Smooth muscle cell (in vitro differentiated cells): Measurements from ENCODE around the gene GABARAPL2. TPM values are rescaled to one million over a fixed set of nuclear protein-coding genes. Genes with fewer than 3 reads are reported as not detected.

ENCODE experiments used
- DNase-seq: peaks from one replicate; lab custom pipeline; 2025; ENCODE audit not compliant: unreplicated experiment; lab: John Stamatoyannopoulos, UW
- H2AFZ ChIP-seq: fragments of 200-600 bp; sonication (generic); 2 replicates; pipeline ENCODE4 v1.6.0; 2016; ENCODE audit warnings: antibody characterized with exemption, low read depth, mild to moderate bottlenecking
- H3F3A ChIP-seq: fragments of 200-600 bp; sonication (generic); 2 replicates; pipeline ENCODE4 v1.6.0; 2017; ENCODE audit warnings: antibody characterized with exemption, low read depth
- H3K27ac ChIP-seq: fragments of 200-600 bp; sonication (generic); 2 replicates; pipeline ENCODE4 v1.5.1; 2016; ENCODE audit warnings: low read depth, mild to moderate bottlenecking
- H3K27me3 ChIP-seq: fragments of 200-600 bp; sonication (generic); 2 replicates; pipeline ENCODE4 v1.6.1; 2016; ENCODE audit warnings: low read depth, mild to moderate bottlenecking
- H3K36me3 ChIP-seq: fragments of 200-600 bp; sonication (generic); 2 replicates; pipeline ENCODE4 v1.5.1; 2016; ENCODE audit warnings: low read depth
- H3K4me1 ChIP-seq: fragments of 200-600 bp; sonication (generic); 2 replicates; pipeline ENCODE4 v1.5.1; 2016; ENCODE audit warnings: low read depth
- H3K4me2 ChIP-seq: fragments of 200-600 bp; sonication (generic); 2 replicates; pipeline ENCODE4 v1.6.0; 2016; ENCODE audit warnings: mild to moderate bottlenecking
- H3K4me3 ChIP-seq: fragments of 200-600 bp; sonication (generic); 2 replicates; pipeline ENCODE4 v1.5.1; 2016; ENCODE audit warnings: mild to moderate bottlenecking
- H3K79me2 ChIP-seq: fragments of 200-600 bp; sonication (generic); 2 replicates; pipeline ENCODE4 v1.6.0; 2016; ENCODE audit warnings: low read depth, mild to moderate bottlenecking
- H3K9ac ChIP-seq: fragments of 200-600 bp; sonication (generic); 2 replicates; pipeline ENCODE4 v1.6.0; 2016; ENCODE audit warnings: low read depth
- H3K9me3 ChIP-seq: fragments of 200-600 bp; sonication (generic); replicated peaks from 2 replicates; pipeline ENCODE4 v1.5.1; 2016; ENCODE audit warnings: low read depth
- H4K20me1 ChIP-seq: fragments of 200-600 bp; sonication (generic); 2 replicates; pipeline ENCODE4 v1.6.0; 2016; ENCODE audit warnings: low read depth
- CTCF ChIP-seq: fragments of 200-600 bp; sonication (generic); IDR thresholded peaks from 2 replicates; pipeline ENCODE4 v1.5.1; 2017; ENCODE audit warnings: borderline replicate concordance, mild to moderate bottlenecking, antibody characterized with exemption; ENCODE audit not compliant: insufficient read depth, poor library complexity, severe bottlenecking
- WGBS: methylation state at CpG from one replicate; pipeline ENCODE4 v1.1.7; 2016; ENCODE audit warnings: low lambda C conversion rate; 5-methylcytosine and 5-hydroxymethylcytosine counted together
- polyA plus RNA-seq: library from polyadenylated mRNA; unstranded; fragments of >200 nt; fragmentation: Nextera tagmentation; extraction: Ambion mirVana; gene quantifications from 2 replicates; pipeline ENCODE4 v1.2.1, GENCODE V29; 2016
- total RNA-seq: library from RNA; depleted of rRNA; stranded (reverse); fragments of >200 nt; gene quantifications from 2 replicates; pipeline ENCODE4 v1.2.3, GENCODE V29; 2014

Gene GABARAPL2
- total and polyA plus RNA-seq, 2 experiments from 2014 or later, result 90.6 to 189 TPM

- Histone ChIP-seq H3K36me3 (peaks cover 21% of the 10 kb centered on the region), H3K4me3 (no peak overlapping the region), H3K27ac (no peak overlapping the region), H3F3A (no peaks in the 10 kb centered on the region), H3K9ac (no peak overlapping the region), H3K9me3 (no peaks in the 10 kb centered on the region), H2AFZ (no peak overlapping the region), H3K27me3 (no peaks in the 10 kb centered on the region), H4K20me1 (peaks cover 59% of the 10 kb centered on the region), H3K4me1 (no peaks in the 10 kb centered on the region), H3K79me2 (no peaks in the 10 kb centered on the region), H3K4me2 (no peak overlapping the region)
- DNase-seq, result no peak
- 80% methylated on average over 3 of the region's 3 CpGs for WGBS
- no peak for TF ChIP-seq CTCF
These were observed 9.8 kb downstream of the GABARAPL2 start for GRCh38 chr16:75575958-75576357.

GRCh38 chr16:75576384-75576811, 10.2 kb downstream of the GABARAPL2 start:
- no peaks in the 10 kb centered on the region for H3F3A ChIP-seq
- H3K36me3 ChIP-seq, result peaks cover 21% of the 10 kb centered on the region
- no peak overlapping the region for H3K4me2 ChIP-seq
- no peaks in the 10 kb centered on the region for H3K9me3 ChIP-seq
- H3K9ac ChIP-seq, result no peak overlapping the region
- 85% methylated on average over 3 of the region's 3 CpGs for WGBS
- no peak overlapping the region for H3K4me3 ChIP-seq
- H3K27ac ChIP-seq, result no peak overlapping the region
- peaks cover 54% of the 10 kb centered on the region for H4K20me1 ChIP-seq
- H3K4me1 ChIP-seq, result no peaks in the 10 kb centered on the region
- no peak for TF ChIP-seq CTCF
- H2AFZ ChIP-seq, result no peak overlapping the region
- no peaks in the 10 kb centered on the region for H3K27me3 ChIP-seq
- no peak for DNase-seq
- no peaks in the 10 kb centered on the region for H3K79me2 ChIP-seq

- H3K9ac ChIP-seq, result no peak overlapping the region
- no peak overlapping the region for H3K4me2 ChIP-seq
- no peaks in the 10 kb centered on the region for H3K4me1 ChIP-seq
- no peaks in the 10 kb centered on the region for H3K79me2 ChIP-seq
- H4K20me1 ChIP-seq, result peaks cover 36% of the 10 kb centered on the region
- peaks cover 21% of the 10 kb centered on the region for H3K36me3 ChIP-seq
- 97% methylated on average over 7 of the region's 7 CpGs for WGBS
- H3K9me3 ChIP-seq, result no peaks in the 10 kb centered on the region
- no peaks in the 10 kb centered on the region for H3F3A ChIP-seq
- no peak for DNase-seq
- no peak overlapping the region for H2AFZ ChIP-seq
- H3K27me3 ChIP-seq, result no peaks in the 10 kb centered on the region
- H3K4me3 ChIP-seq, result no peak overlapping the region
- H3K27ac ChIP-seq, result no peak overlapping the region
- no peak for TF ChIP-seq CTCF
These were observed 12.0 kb downstream of the GABARAPL2 start for GRCh38 chr16:75578212-75578611.

- Histone ChIP-seq H3K36me3 (peaks cover 21% of the 10 kb centered on the region), H3F3A (no peaks in the 10 kb centered on the region), H3K4me2 (no peak overlapping the region)
These were observed 12.5 kb downstream of the GABARAPL2 start for GRCh38 chr16:75578725-75579124.

More at GRCh38 chr16:75578725-75579124, 12.5 kb downstream of the GABARAPL2 start:
- Histone ChIP-seq H3K4me3 (no peak overlapping the region), H3K9ac (no peak overlapping the region), H3K27ac (peak overlapping the region; percentile 38), H2AFZ (no peak overlapping the region), H3K27me3 (no peaks in the 10 kb centered on the region), H3K4me1 (no peaks in the 10 kb centered on the region), H3K9me3 (no peaks in the 10 kb centered on the region), H3K79me2 (no peaks in the 10 kb centered on the region), H4K20me1 (peaks cover 31% of the 10 kb centered on the region)
- WGBS, result 89% methylated on average over 2 of the region's 2 CpGs
- no peak for TF ChIP-seq CTCF
- no peak for DNase-seq
